ENCODE data around the gene DUS3L.

Gene DUS3L, protein sequence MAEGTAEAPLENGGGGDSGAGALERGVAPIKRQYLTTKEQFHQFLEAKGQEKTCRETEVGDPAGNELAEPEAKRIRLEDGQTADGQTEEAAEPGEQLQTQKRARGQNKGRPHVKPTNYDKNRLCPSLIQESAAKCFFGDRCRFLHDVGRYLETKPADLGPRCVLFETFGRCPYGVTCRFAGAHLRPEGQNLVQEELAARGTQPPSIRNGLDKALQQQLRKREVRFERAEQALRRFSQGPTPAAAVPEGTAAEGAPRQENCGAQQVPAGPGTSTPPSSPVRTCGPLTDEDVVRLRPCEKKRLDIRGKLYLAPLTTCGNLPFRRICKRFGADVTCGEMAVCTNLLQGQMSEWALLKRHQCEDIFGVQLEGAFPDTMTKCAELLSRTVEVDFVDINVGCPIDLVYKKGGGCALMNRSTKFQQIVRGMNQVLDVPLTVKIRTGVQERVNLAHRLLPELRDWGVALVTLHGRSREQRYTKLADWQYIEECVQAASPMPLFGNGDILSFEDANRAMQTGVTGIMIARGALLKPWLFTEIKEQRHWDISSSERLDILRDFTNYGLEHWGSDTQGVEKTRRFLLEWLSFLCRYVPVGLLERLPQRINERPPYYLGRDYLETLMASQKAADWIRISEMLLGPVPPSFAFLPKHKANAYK

GRCh38 chr19:5790559-5791520 is at the start of gene DUS3L:
TSS of gene DUS3L (minus strand) at chr19:5791163. CDS start at chr19:5791141, 22 bp downstream.
- no peak for TF ChIP-seq CTCF (IDR thresholded peaks at IDR 0.05; ENCODE audit: low read depth, low read length)
- H3K4me3 ChIP-seq (ENCODE audit: low read depth, low read length), result peak within 1 kb of the TSS; percentile 87

DNA sequence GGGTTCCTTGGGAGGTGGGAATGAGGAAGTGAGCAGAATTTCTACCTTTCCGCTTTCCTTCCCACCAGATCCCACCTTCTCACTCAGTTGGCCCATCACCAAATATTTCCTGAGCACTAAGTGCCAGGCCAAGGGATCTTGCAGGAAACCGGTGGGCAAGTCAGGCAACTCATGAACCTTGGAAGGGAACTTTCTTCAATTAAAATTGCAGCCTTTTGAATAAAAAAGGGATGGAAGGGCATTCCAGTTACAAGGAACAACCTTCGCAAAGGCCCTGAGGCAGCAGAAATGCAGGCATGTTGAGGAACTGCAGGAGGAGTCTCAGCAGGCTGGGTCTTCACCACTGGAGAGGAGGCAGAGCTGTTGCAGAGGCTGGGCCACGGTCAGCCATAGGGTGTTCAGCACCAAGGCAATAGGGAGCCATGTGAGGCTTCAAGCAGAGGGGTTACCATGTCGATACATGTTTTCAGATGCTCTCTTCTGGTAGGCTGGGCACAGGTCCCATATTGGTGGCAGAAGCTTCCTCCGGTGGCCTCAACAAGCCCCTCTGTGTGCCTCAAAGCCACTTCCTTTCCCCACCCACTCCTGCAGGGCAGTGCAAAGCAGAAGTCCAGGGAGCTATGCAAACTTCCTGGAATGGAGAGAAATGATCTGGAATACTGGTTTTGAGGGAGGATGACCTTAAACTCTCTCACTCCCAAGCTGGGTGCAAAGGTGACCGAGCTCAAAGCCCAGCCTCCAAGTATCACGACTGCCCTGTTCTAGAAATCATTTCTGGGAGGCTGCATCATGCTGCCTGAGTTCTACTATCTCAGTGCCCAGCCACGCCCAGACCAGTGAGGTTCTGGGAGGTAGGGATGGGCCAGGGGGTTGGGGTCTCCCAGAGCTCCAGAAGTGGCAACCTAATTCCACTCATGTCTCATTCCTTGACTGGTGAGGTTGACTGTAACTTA is 48.4 kb upstream of the DUS3L start, which contains the start of gene FUT6:
Gene FUT6, minus strand, starts transcription at position 638 of the 953 bp plus-strand sequence. CDS start 7,135 bp downstream, outside the sequence.
- no peak within 1 kb of the TSS for H3K4me3 ChIP-seq (ENCODE audit: low read depth, low read length)
- no peak for TF ChIP-seq CTCF (IDR thresholded peaks at IDR 0.05; ENCODE audit: low read depth, low read length)

GRCh38 chr19:5838353-5839064 is 47.5 kb upstream of the DUS3L start:
- TF ChIP-seq CTCF (IDR thresholded peaks at IDR 0.05; ENCODE audit: low read depth, low read length), result no peak
- no peak overlapping the region for H3K4me3 ChIP-seq (ENCODE audit: low read depth, low read length)

GRCh38 chr19:5837761-5838352 is 46.9 kb upstream of the DUS3L start:
- TF ChIP-seq CTCF (IDR thresholded peaks at IDR 0.05; ENCODE audit: low read depth, low read length), result no peak
- no peak overlapping the region for H3K4me3 ChIP-seq (ENCODE audit: low read depth, low read length)

- TF ChIP-seq CTCF (IDR thresholded peaks at IDR 0.05; ENCODE audit: low read depth, low read length), result no peak
- no peak overlapping the region for H3K4me3 ChIP-seq (ENCODE audit: low read depth, low read length)
Measured at GRCh38 chr19:5832527-5833216, 41.7 kb upstream of the DUS3L start.

All from WI38 (cell line).